PC-9 (cell line): ENCODE results near the gene TFAP2B. TPM values are rescaled to one million over a fixed set of nuclear protein-coding genes. Genes with fewer than 3 reads are reported as not detected.

Experiments used
- BruUV-seq: library from RNA; stranded (reverse); fragments of 400-500 nt; replicated peaks from 2 replicates; lab custom pipeline; 2021; lab: Mats Ljungman, UMichigan
- CTCF ChIA-PET: fragments of 300-600 bp; sonication (Branson Sonifier 250); formaldehyde crosslinking; loops from one replicate; lab custom pipeline; 2022; ENCODE audit warnings: antibody characterized with exemption; lab: Charles Lee
- POLR2A ChIA-PET: fragments of 300-600 bp; sonication (Branson Sonifier 250); formaldehyde crosslinking; loops from one replicate; lab custom pipeline; 2022; ENCODE audit warnings: antibody characterized with exemption; ENCODE audit not compliant: unreplicated experiment; lab: Charles Lee
- DNase-seq, 2 experiments: peaks; one replicate each; pipeline versions ENCODE4 v3.0.0 to v3.0.0-alpha.2; 2015 to 2022; ENCODE audit warnings: mixed read lengths in 1 of 2
- H2AFZ ChIP-seq: fragments of 200-600 bp; sonication (generic); 2 replicates; pipeline ENCODE4 v1.8.1; 2017; ENCODE audit warnings: antibody characterized with exemption
- H3F3A ChIP-seq: fragments of 200-600 bp; sonication (generic); 2 replicates; pipeline ENCODE4 v1.8.1; 2017; ENCODE audit warnings: antibody characterized with exemption, mild to moderate bottlenecking, low read depth; ENCODE audit not compliant: insufficient read depth
- H3K27ac ChIP-seq: fragments of 200-600 bp; sonication (generic); 2 replicates; pipeline ENCODE4 v1.6.1; 2016; ENCODE audit warnings: mixed run types
- H3K27me3 ChIP-seq: fragments of 200-600 bp; sonication (generic); 2 replicates; pipeline ENCODE4 v1.6.1; 2016; ENCODE audit warnings: low read depth, mixed run types; ENCODE audit not compliant: insufficient read depth
- H3K36me3 ChIP-seq: fragments of 200-600 bp; sonication (generic); 2 replicates; pipeline ENCODE4 v1.6.1; 2016; ENCODE audit warnings: low read depth, mixed run types
- H3K4me1 ChIP-seq: fragments of 200-600 bp; sonication (generic); replicated peaks from 2 replicates; pipeline ENCODE4 v1.6.1; 2016; ENCODE audit warnings: mixed run types; ENCODE audit not compliant: insufficient read depth
- H3K4me2 ChIP-seq: fragments of 200-600 bp; sonication (generic); 2 replicates; pipeline ENCODE4 v1.6.1; 2017; ENCODE audit warnings: mixed run types
- H3K4me3 ChIP-seq: fragments of 200-600 bp; sonication (generic); 2 replicates; pipeline ENCODE4 v1.6.1; 2016; ENCODE audit warnings: mixed run types
- H3K79me2 ChIP-seq: fragments of 200-600 bp; sonication (generic); 2 replicates; pipeline ENCODE4 v1.6.1; 2017; ENCODE audit warnings: low read depth, mixed run types
- H3K9me2 ChIP-seq: fragments of 200-600 bp; sonication (generic); 2 replicates; pipeline ENCODE4 v1.8.1; 2017; ENCODE audit warnings: mild to moderate bottlenecking; ENCODE audit not compliant: insufficient read depth
- H3K9me3 ChIP-seq: fragments of 200-600 bp; sonication (generic); 2 replicates; pipeline ENCODE4 v1.8.1; 2016; ENCODE audit warnings: low read depth; ENCODE audit not compliant: insufficient read depth
- H4K20me1 ChIP-seq: fragments of 200-600 bp; sonication (generic); 2 replicates; pipeline ENCODE4 v1.8.1; 2017; ENCODE audit not compliant: insufficient read depth
- CTCF ChIP-seq: fragments of 200-600 bp; sonication (generic); conservative IDR thresholded peaks from 2 replicates; pipeline ENCODE4 v1.6.1; 2017; ENCODE audit warnings: mixed run types, antibody characterized with exemption, mild to moderate bottlenecking, moderate library complexity
- EZH2 ChIP-seq: fragments of 200-600 bp; sonication (generic); IDR thresholded peaks from 2 replicates; pipeline ENCODE4 v1.8.0; 2017; ENCODE audit warnings: antibody characterized with exemption, low read depth
- intact Hi-C: fragments of 100-400 bp; cut with micrococcal nuclease; formaldehyde crosslinking; loops from one replicate; pipeline ENCODE4 v1.10.0; 2022; ENCODE audit not compliant: unreplicated experiment
- total RNA-seq: library from RNA; stranded (reverse); gene quantifications from 2 replicates; pipeline ENCODE4 v1.2.3, GENCODE V29; 2021

TFAP2B gene
- total RNA-seq, 1 experiment from 2014 or later, result not detected

- Histone ChIP-seq H3K27ac (no peak overlapping the region), H3K27me3 (no peaks in the 10 kb centered on the region), H3F3A (no peaks in the 10 kb centered on the region), H3K4me3 (no peak overlapping the region), H3K36me3 (no peaks in the 10 kb centered on the region), H3K9me3 (no peaks in the 10 kb centered on the region), H3K9me2 (no peaks in the 10 kb centered on the region), H2AFZ (no peak overlapping the region), H4K20me1 (peaks cover 3% of the 10 kb centered on the region; the same call in 1 of the 2 replicates), H3K79me2 (no peaks in the 10 kb centered on the region), H3K4me2 (no peak overlapping the region), H3K4me1 (no peaks in the 10 kb centered on the region)
- ChIA-PET POLR2A (no interaction called here), CTCF (no interaction called here)
- intact Hi-C loops, result no loop called here
- TF ChIP-seq CTCF (no peak), EZH2 (no peak)
- DNase-seq, result no peak
- BruUV-seq, result no TSS peak
Observed at GRCh38 chr6:50861692-50862091, 43.0 kb downstream of the TFAP2B start.

- Histone ChIP-seq H3K9me2 (no peaks in the 10 kb centered on the region; the same call in 1 of the 2 replicates), H3K27me3 (no peaks in the 10 kb centered on the region), H2AFZ (no peak overlapping the region), H3K27ac (no peak overlapping the region), H4K20me1 (peaks cover 3% of the 10 kb centered on the region; the same call in 1 of the 2 replicates), H3K79me2 (no peaks in the 10 kb centered on the region), H3K4me2 (no peak overlapping the region), H3K36me3 (no peaks in the 10 kb centered on the region), H3F3A (no peaks in the 10 kb centered on the region), H3K4me3 (no peak overlapping the region), H3K4me1 (no peaks in the 10 kb centered on the region), H3K9me3 (no peaks in the 10 kb centered on the region)
- no peak for DNase-seq
- TF ChIP-seq EZH2 (no peak), CTCF (no peak)
- no TSS peak for BruUV-seq
- POLR2A ChIA-PET, result no interaction called here
- intact Hi-C loops, result no loop called here
- CTCF ChIA-PET, result no interaction called here
Observed at GRCh38 chr6:50862176-50862575, 43.5 kb downstream of the TFAP2B start.

- BruUV-seq, result no TSS peak
- Histone ChIP-seq H3F3A (no peaks in the 10 kb centered on the region), H4K20me1 (peaks cover 3% of the 10 kb centered on the region; the same call in 1 of the 2 replicates), H3K4me2 (no peak overlapping the region), H3K27ac (no peak overlapping the region), H3K9me2 (no peaks in the 10 kb centered on the region; the same call in 1 of the 2 replicates), H3K4me1 (no peaks in the 10 kb centered on the region), H3K9me3 (no peaks in the 10 kb centered on the region), H3K4me3 (no peak overlapping the region), H3K79me2 (no peaks in the 10 kb centered on the region), H2AFZ (no peak overlapping the region), H3K27me3 (no peaks in the 10 kb centered on the region), H3K36me3 (no peaks in the 10 kb centered on the region)
- ChIA-PET CTCF (no interaction called here), POLR2A (no interaction called here)
- DNase-seq, result no peak
- intact Hi-C loops, result no loop called here
- TF ChIP-seq CTCF (no peak), EZH2 (no peak)
Observed at GRCh38 chr6:50864601-50865000, 45.9 kb downstream of the TFAP2B start.
